Right lobe of liver (tissue), 6 donors: ENCODE results near the gene COPS6. TPM values are rescaled to one million over a fixed set of nuclear protein-coding genes. Genes with fewer than 3 reads are reported as not detected.
A peak's percentile ranks its signal among the peaks of the same experiment; 100 is the strongest.

ENCODE experiments used
- ATAC-seq, 4 donors: fragments of 200-7000 bp; cut with Tn5 transposase; one replicate each; pipeline ENCODE4 v1.9.1; 2020; ENCODE audit warnings: mild to moderate bottlenecking in 4 of 4, moderate library complexity in 4 of 4
- DNase-seq, 3 donors: peaks; one replicate each; pipeline ENCODE4 v3.0.0-alpha.2; 2020
- H3K27ac ChIP-seq, 3 donors: fragments of 200-600 bp; one replicate each; pipeline ENCODE4 v1.8.0; 2022
- H3K27me3 ChIP-seq, 2 donors: fragments of 200-600 bp; one replicate each; pipeline ENCODE4 v1.8.0; 2022
- H3K36me3 ChIP-seq, 4 donors: fragments of 200-600 bp; sonication (generic) in 1 of 4; one replicate each; pipeline versions ENCODE4 v1.5.1 to v1.8.0; 2017 to 2022; ENCODE audit warnings: control low read depth in 1 of 4
- H3K4me1 ChIP-seq, 4 donors: fragments of 200-600 bp; sonication (generic) in 1 of 4; one replicate each; pipeline versions ENCODE4 v1.5.1 to v1.8.0; 2017 to 2022; ENCODE audit warnings: control low read depth in 1 of 4
- H3K4me3 ChIP-seq, 3 donors: fragments of 200-600 bp; one replicate each; pipeline ENCODE4 v1.8.0; 2022
- H3K9me3 ChIP-seq, 4 donors: fragments of 200-600 bp; sonication (generic) in 1 of 4; one replicate each; pipeline versions ENCODE4 v1.5.1 to v1.8.0; 2017 to 2022; ENCODE audit warnings: control low read depth in 1 of 4
- POLR2A ChIP-seq: fragments of 450-650 bp; IDR thresholded peaks from one replicate; pipeline ENCODE4 v1.6.1; 2017; ENCODE audit warnings: antibody characterized with exemption, mild to moderate bottlenecking
- WGBS: methylation state at CpG from one replicate; pipeline ENCODE4 v1.1.6; 2018; ENCODE audit warnings: low coverage, low lambda C conversion rate; ENCODE audit not compliant: insufficient coverage; ENCODE audit errors: missing lambda C conversion rate; 5-methylcytosine and 5-hydroxymethylcytosine counted together
- intact Hi-C, 2 donors: fragments of 100-400 bp; cut with DNase I; formaldehyde crosslinking; loops; one replicate each; pipeline versions ENCODE4 v1.11.2 to v1.14.1; 2022
- total RNA-seq, 6 experiments: library from RNA; depleted of rRNA in 2 of 6; stranded (reverse); fragments of >200 nt in 2 of 6; fragmentation: NEBNext Ultra II Directional in 3 of 6; extraction: Animal tissue kit (Norgen Biotek cat#: 25700) in 3 of 6; gene quantifications; one replicate each; pipeline versions ENCODE4 v1.1.0 to v1.2.4, GENCODE V29; 2016 to 2023
- TF ChIP-seq, protein P1 (sequence below), 4 donors: fragments of 200-600 bp in 3 of 4; fragments of 450-650 bp in 1 of 4; IDR thresholded peaks; one replicate each; pipeline versions ENCODE4 v1.5.1 to v1.8.0; 2016 to 2022; ENCODE audit warnings: antibody characterized with exemption in 4 of 4, mild to moderate bottlenecking in 2 of 4
- donor health status: DM: no; HTN: yes; CAD: no.
- donor health status: DM: no; HTN: no; CAD: no.
- donor health status: DM: no; HTN: no; CAD: no.
- donor health status: DM: no; HTN: yes; CAD: no.
- donor health status: DM: no; HTN: yes; CAD: no.

The COPS6 gene
- total RNA-seq, 6 experiments from 2014 or later, result 28.3 to 49.7 (median 42.7) TPM

DNA sequence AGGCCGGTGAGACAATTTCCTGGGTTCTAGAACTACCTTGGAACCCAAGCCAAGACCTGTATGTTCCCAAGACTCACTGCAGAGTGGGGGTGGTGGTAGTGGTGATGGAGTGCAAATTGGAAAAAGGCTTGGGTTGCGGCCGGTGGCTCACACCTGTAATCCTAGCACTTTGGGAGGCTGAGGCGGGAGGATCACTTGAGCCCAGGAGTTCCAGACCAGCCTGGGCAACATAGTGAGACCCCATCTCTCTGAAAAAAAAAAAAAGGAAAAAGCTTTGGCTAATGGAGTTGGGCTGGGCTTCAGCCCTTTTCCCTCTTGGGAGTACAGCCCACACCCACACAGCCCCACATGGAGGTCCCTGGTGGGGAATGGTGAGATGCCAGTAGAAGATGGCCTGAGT, 16.8 kb downstream of the COPS6 start:
- no peaks in the 10 kb centered on the region for H3K4me1 ChIP-seq
- no peak overlapping the region for H3K4me3 ChIP-seq
- TF ChIP-seq POLR2A, result no peak
- TF ChIP-seq, protein P1, sequence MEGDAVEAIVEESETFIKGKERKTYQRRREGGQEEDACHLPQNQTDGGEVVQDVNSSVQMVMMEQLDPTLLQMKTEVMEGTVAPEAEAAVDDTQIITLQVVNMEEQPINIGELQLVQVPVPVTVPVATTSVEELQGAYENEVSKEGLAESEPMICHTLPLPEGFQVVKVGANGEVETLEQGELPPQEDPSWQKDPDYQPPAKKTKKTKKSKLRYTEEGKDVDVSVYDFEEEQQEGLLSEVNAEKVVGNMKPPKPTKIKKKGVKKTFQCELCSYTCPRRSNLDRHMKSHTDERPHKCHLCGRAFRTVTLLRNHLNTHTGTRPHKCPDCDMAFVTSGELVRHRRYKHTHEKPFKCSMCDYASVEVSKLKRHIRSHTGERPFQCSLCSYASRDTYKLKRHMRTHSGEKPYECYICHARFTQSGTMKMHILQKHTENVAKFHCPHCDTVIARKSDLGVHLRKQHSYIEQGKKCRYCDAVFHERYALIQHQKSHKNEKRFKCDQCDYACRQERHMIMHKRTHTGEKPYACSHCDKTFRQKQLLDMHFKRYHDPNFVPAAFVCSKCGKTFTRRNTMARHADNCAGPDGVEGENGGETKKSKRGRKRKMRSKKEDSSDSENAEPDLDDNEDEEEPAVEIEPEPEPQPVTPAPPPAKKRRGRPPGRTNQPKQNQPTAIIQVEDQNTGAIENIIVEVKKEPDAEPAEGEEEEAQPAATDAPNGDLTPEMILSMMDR (IDR thresholded peaks at IDR 0.05), result no peak
- intact Hi-C loops, result no loop called here
- DNase-seq (no peak), ATAC-seq (no peak)
- no CpG with 5 or more reads among the region's 4 CpGs for WGBS
- H3K9me3 ChIP-seq, result no peaks in the 10 kb centered on the region
- no peaks in the 10 kb centered on the region for H3K27me3 ChIP-seq
- H3K36me3 ChIP-seq, result peaks cover 0 to 13% (median 0%) of the 10 kb centered on the region in 4 donors
- H3K27ac ChIP-seq, result no peak overlapping the region

DNA sequence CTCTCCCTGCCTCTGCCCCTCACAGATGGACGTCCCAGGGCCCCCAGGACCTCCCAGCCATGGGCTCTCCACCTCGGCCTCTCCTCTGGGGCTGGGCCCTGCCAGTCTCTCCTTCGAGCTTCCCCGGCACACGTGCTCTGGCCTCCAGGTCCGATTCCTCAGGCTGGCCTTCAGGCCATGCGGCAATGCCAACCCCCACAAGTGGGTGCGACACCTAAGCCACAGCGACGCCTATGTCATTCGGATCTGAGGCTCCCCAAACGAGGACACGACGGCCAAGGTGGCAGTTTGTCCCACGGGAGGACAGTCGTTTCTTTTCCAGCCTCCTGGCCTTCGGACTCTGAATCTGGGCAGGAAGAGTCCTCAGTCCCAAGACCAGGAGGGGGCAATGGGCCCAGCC, 17.9 kb downstream of the COPS6 start:
- no peak overlapping the region for H3K27ac ChIP-seq
- H3K4me3 ChIP-seq, result no peak overlapping the region
- H3K4me1 ChIP-seq, result no peaks in the 10 kb centered on the region
- intact Hi-C loops, result no loop called here
- no peak for ATAC-seq
- H3K9me3 ChIP-seq, result no peaks in the 10 kb centered on the region
- H3K27me3 ChIP-seq, result no peaks in the 10 kb centered on the region
- WGBS, result 67% methylated on average over 8 of the region's 17 CpGs
- peaks cover 0 to 21% (median 2%) of the 10 kb centered on the region in 4 donors for H3K36me3 ChIP-seq
- no peak for TF ChIP-seq POLR2A
- TF ChIP-seq, protein P1 (IDR thresholded peaks at IDR 0.05), result no peak
- DNase-seq, result no peak

DNA sequence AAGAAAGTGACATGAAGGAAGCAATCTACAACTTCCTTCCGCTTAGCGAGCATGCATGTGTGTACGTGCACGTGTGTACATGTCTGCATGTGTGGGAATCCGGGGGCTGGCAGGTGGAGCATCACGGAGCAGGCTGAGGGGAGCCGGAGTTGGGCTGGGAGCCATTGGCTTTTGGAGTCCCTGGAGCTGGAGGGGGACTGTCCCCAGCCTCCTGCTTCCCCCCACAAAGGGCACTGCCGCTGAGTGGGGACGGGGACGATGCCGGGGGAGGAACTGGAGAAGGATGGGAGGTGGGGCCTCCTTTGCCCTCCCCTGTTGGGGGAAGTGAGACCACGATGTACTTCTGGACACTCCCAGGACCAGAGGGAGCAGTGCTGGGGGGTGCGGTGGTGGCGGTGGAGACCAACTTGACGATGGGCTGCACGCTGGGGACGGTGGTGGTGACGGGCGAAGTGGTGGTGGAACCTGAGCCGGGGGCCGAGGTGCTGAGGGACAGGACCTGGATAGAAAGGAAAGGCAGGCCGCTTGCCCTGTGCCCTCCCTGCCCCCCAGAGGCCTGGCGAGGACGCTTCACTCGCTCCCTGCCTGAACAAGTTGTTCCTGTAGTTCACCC, 18.5 kb downstream of the COPS6 start:
- H3K36me3 ChIP-seq, result peaks cover 0 to 26% (median 3%) of the 10 kb centered on the region in 4 donors
- H3K9me3 ChIP-seq, result no peaks in the 10 kb centered on the region
- no peak for TF ChIP-seq POLR2A
- no peaks in the 10 kb centered on the region for H3K27me3 ChIP-seq
- H3K4me3 ChIP-seq, result no peak overlapping the region
- intact Hi-C loops, result no loop called here
- no peaks in the 10 kb centered on the region for H3K4me1 ChIP-seq
- WGBS, result 87% methylated on average over 13 of the region's 25 CpGs
- DNase-seq (no peak), ATAC-seq (peak in 2 of 4 donors; percentile 5 to 58)
- no peak overlapping the region for H3K27ac ChIP-seq

DNA sequence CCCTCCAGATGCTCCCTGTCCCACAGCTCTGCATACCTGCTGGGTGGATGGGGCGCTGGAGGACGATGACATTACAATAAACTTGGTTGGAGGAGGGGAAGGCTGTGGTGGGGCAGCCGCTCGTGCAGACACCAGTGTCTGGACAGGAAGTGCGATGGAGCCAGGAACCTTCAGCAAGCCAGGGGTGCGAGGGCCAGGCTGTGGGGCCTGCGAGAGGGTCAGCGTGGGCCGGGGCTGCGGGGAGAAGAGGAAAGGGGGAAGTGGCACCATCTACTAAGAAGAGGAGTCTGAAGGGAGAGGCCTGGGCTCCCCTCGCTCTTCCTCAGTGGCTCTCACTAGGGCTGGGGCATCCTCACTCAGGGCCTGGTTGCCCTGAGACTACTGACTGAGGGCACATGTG, 19.1 kb downstream of the COPS6 start:
- no peaks in the 10 kb centered on the region for H3K27me3 ChIP-seq
- intact Hi-C loops, result no loop called here
- H3K36me3 ChIP-seq, result peaks cover 0 to 26% (median 4%) of the 10 kb centered on the region in 4 donors
- WGBS, result 63% methylated on average over 6 of the region's 11 CpGs
- H3K4me3 ChIP-seq, result no peak overlapping the region
- ATAC-seq (peak in 2 of 4 donors; percentile 16 to 42), DNase-seq (no peak)
- no peaks in the 10 kb centered on the region for H3K4me1 ChIP-seq
- H3K27ac ChIP-seq, result no peak overlapping the region
- H3K9me3 ChIP-seq, result no peaks in the 10 kb centered on the region
- TF ChIP-seq, protein P1 (IDR thresholded peaks at IDR 0.05), result no peak
- no peak for TF ChIP-seq POLR2A

DNA sequence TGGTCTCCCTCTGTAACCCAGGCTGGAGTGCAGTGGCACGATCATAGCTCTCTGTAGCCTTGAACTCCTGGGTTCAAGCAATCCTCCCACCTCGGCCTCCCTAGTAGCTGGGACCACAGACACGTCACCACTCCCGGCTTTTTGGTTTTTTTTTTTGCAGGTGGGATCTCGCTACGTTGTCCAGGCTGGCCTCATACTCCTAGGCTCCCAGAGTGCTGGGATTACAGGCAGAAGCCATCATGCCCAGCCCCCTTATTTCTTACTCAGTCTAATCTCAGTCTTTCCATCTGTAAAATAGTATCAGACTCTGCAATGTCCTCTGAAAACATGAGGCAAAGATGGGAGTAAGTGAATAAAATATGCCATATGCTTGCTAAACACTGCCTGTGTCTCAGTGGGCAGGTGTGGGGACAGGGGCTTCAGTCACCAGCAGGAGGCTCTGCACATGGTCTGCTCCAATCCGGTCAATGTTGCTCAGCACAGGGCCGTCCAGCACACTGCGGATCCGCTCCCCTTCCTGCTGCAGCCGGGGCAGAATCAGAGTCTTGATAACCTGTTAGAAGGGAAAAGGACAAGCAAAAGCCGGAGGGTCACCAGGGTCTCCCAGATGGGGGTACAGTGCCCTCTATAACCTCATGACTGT, 20.9 kb downstream of the COPS6 start:
- TF ChIP-seq, protein P1 (IDR thresholded peaks at IDR 0.05), result no peak
- TF ChIP-seq POLR2A, result no peak
- ATAC-seq, result no peak

More for the DNA sequence above, 20.9 kb downstream of the COPS6 start:
- no peaks in the 10 kb centered on the region for H3K27me3 ChIP-seq
- no peak overlapping the region for H3K4me3 ChIP-seq
- DNase-seq, result no peak
- H3K27ac ChIP-seq, result no peak overlapping the region
- H3K9me3 ChIP-seq, result no peaks in the 10 kb centered on the region
- intact Hi-C loops, result no loop called here
- H3K4me1 ChIP-seq, result no peaks in the 10 kb centered on the region
- H3K36me3 ChIP-seq, result peaks cover 0 to 29% (median 5%) of the 10 kb centered on the region in 4 donors
- 83% methylated on average over 6 of the region's 12 CpGs for WGBS
